HCT116 (cell line): ENCODE results near the gene PCNX1. TPM values are rescaled to one million over a fixed set of nuclear protein-coding genes. Genes with fewer than 3 reads are reported as not detected.

Source experiments
- ATAC-seq: fragments of 200-7000 bp; cut with Tn5 transposase; 2 replicates; pipeline ENCODE4 v1.9.1; 2020; ENCODE audit warnings: mild to moderate bottlenecking, moderate library complexity
- BruUV-seq: library from RNA; stranded (reverse); fragments of 400-500 nt; replicated peaks from 2 replicates; lab custom pipeline; 2021; lab: Mats Ljungman, UMichigan
- CTCF ChIA-PET: fragments of 300-600 bp; sonication (Branson Sonifier 250); formaldehyde crosslinking; loops from one replicate; lab custom pipeline; 2021; ENCODE audit warnings: antibody characterized with exemption; lab: Charles Lee
- POLR2A ChIA-PET: fragments of 300-600, 350-600 bp; sonication (Branson Sonifier 250); formaldehyde crosslinking; loops from one replicate; lab custom pipeline; 2021; ENCODE audit warnings: antibody characterized with exemption; lab: Charles Lee
- RAD21 ChIA-PET, 2 experiments: fragments of 300-600 bp; sonication (Branson Sonifier 250); formaldehyde crosslinking; loops; one replicate each; lab custom pipeline; 2023; ENCODE audit warnings: low total read pairs in 2 of 2; ENCODE audit not compliant: uncharacterized antibody in 2 of 2, unreplicated experiment in 2 of 2, low non-redundant PET in 1 of 2; lab: Charles Lee
- DNase-seq: peaks from one replicate; pipeline ENCODE4 v3.0.0-alpha.2; 2010; ENCODE audit warnings: low read depth, low spot score
- H2AFZ ChIP-seq: fragments of 200-600 bp; shearing (Covaris generic), sonication (generic); 2 replicates; pipeline ENCODE4 v1.6.1; 2017; ENCODE audit warnings: low read depth, mixed run types, mixed read lengths, antibody characterized with exemption, low read length; ENCODE audit not compliant: poor library complexity, severe bottlenecking
- H3K27ac ChIP-seq: 2 replicates; pipeline ENCODE4 v1.5.1; 2012; ENCODE audit warnings: low read depth, low read length
- H3K27me3 ChIP-seq: fragments of 200-600 bp; sonication (generic); 2 replicates; pipeline ENCODE4 v1.6.1; 2016; ENCODE audit warnings: mixed run types, low read length, mixed read lengths; ENCODE audit not compliant: insufficient read depth
- H3K36me3 ChIP-seq, 2 experiments: fragments of 200-500 bp in 1 of 2; fragments of 200-600 bp in 1 of 2; sonication (Bioruptor generic) in 1 of 2; sonication (generic) in 1 of 2; 2 replicates each; pipeline versions ENCODE4 v1.5.1 to v1.6.1; 2014 to 2016; ENCODE audit warnings: low read length in 2 of 2, inconsistent platforms in 1 of 2, mixed read lengths in 1 of 2, mixed run types in 1 of 2; ENCODE audit not compliant: insufficient read depth in 2 of 2, control insufficient read depth in 1 of 2
- H3K4me1 ChIP-seq, 2 experiments: fragments of 200-600 bp in 1 of 2; sonication (generic) in 1 of 2; 2 replicates each; pipeline versions ENCODE4 v1.5.1 to v1.6.1; 2012 to 2017; ENCODE audit warnings: low read length in 2 of 2, inconsistent platforms in 1 of 2, mild to moderate bottlenecking in 1 of 2, mixed read lengths in 1 of 2, mixed run types in 1 of 2, moderate library complexity in 1 of 2; ENCODE audit not compliant: insufficient read depth in 2 of 2, control insufficient read depth in 1 of 2
- H3K4me2 ChIP-seq: fragments of 200-600 bp; sonication (generic); 2 replicates; pipeline ENCODE4 v1.6.1; 2017; ENCODE audit warnings: mixed run types, low read length, mixed read lengths
- H3K4me3 ChIP-seq, 2 experiments: fragments of 200-600 bp in 1 of 2; sonication (generic) in 1 of 2; replicated peaks in 1 of 2; 2 replicates each; pipeline ENCODE4 v1.5.1; 2011 to 2016; ENCODE audit warnings: low read length in 2 of 2, control low read depth in 1 of 2, low read depth in 1 of 2, mild to moderate bottlenecking in 1 of 2, mixed read lengths in 1 of 2, mixed run types in 1 of 2
- H3K79me2 ChIP-seq: fragments of 200-600 bp; sonication (generic); 2 replicates; pipeline ENCODE4 v1.6.1; 2017; ENCODE audit warnings: mild to moderate bottlenecking, mixed run types, low read length, moderate library complexity, mixed read lengths; ENCODE audit not compliant: insufficient read depth
- H3K9ac ChIP-seq: fragments of 200-600 bp; sonication (generic); 2 replicates; pipeline ENCODE4 v1.6.1; 2016; ENCODE audit warnings: low read length, mixed read lengths
- H3K9me2 ChIP-seq: fragments of 200-600 bp; sonication (generic), shearing (Covaris generic); 2 replicates; pipeline ENCODE4 v1.6.1; 2017; ENCODE audit warnings: mixed run types, mild to moderate bottlenecking, moderate library complexity; ENCODE audit not compliant: insufficient read depth
- H3K9me3 ChIP-seq, 2 experiments: fragments of 200-500 bp in 1 of 2; fragments of 200-600 bp in 1 of 2; sonication (Bioruptor generic) in 1 of 2; sonication (generic) in 1 of 2; 2 replicates each; pipeline ENCODE4 v1.6.1; 2014 to 2017; ENCODE audit warnings: low read length in 2 of 2, mixed read lengths in 2 of 2, inconsistent platforms in 1 of 2, low read depth in 1 of 2, mild to moderate bottlenecking in 1 of 2, mixed run types in 1 of 2, moderate library complexity in 1 of 2; ENCODE audit not compliant: control insufficient read depth in 1 of 2, insufficient read depth in 1 of 2
- H4K20me1 ChIP-seq: fragments of 200-600 bp; sonication (generic), shearing (Covaris generic); 2 replicates; pipeline ENCODE4 v1.6.1; 2017; ENCODE audit warnings: mixed run types, mild to moderate bottlenecking, moderate library complexity; ENCODE audit not compliant: insufficient read depth
- CBX3 ChIP-seq: IDR thresholded peaks from 2 replicates; pipeline ENCODE4 v1.6.1; 2012; ENCODE audit warnings: low read depth
- CEBPB ChIP-seq: IDR thresholded peaks from 2 replicates; pipeline ENCODE4 v1.6.1; 2012; ENCODE audit warnings: low read depth
- CTCF ChIP-seq, 3 experiments: fragments of 200-600 bp in 1 of 3; sonication (generic) in 1 of 3; IDR thresholded peaks in 2 of 3; conservative IDR thresholded peaks in 1 of 3; 2 replicates each; pipeline ENCODE4 v1.5.1; 2012 to 2017; ENCODE audit warnings: low read depth in 2 of 3, low read length in 2 of 3, antibody characterized with exemption in 1 of 3, borderline replicate concordance in 1 of 3, control low read depth in 1 of 3, mild to moderate bottlenecking in 1 of 3, mixed read lengths in 1 of 3, mixed run types in 1 of 3, moderate library complexity in 1 of 3; ENCODE audit not compliant: insufficient read depth in 1 of 3
- EGR1 ChIP-seq: IDR thresholded peaks from 2 replicates; pipeline ENCODE4 v1.6.1; 2012; ENCODE audit warnings: low read depth
- ELF1 ChIP-seq: IDR thresholded peaks from 2 replicates; pipeline ENCODE4 v1.6.1; 2012; ENCODE audit warnings: low read depth, borderline replicate concordance
- EZH2 ChIP-seq: fragments of 200-600 bp; sonication (generic); IDR thresholded peaks from 2 replicates; pipeline ENCODE4 v1.6.1; 2017; ENCODE audit warnings: antibody characterized with exemption, mixed run types
- EZH2phosphoT487 ChIP-seq: fragments of 200-600 bp; IDR thresholded peaks from 2 replicates; pipeline ENCODE4 v1.6.1; 2018; ENCODE audit warnings: antibody characterized with exemption, borderline replicate concordance
- FOSL1 ChIP-seq: IDR thresholded peaks from 2 replicates; pipeline ENCODE4 v1.6.1; 2012; ENCODE audit warnings: low read depth
- JUND ChIP-seq: IDR thresholded peaks from 2 replicates; pipeline ENCODE4 v1.6.1; 2012
- MAX ChIP-seq: IDR thresholded peaks from 2 replicates; pipeline ENCODE4 v1.6.1; 2012
- POLR2A ChIP-seq: IDR thresholded peaks from 2 replicates; pipeline ENCODE4 v1.7.0; 2011; ENCODE audit warnings: borderline replicate concordance; ENCODE audit not compliant: insufficient read depth, insufficient read length; ENCODE audit errors: extremely low read depth
- POLR2AphosphoS5 ChIP-seq: IDR thresholded peaks from 2 replicates; pipeline ENCODE4 v1.6.1; 2011; ENCODE audit warnings: mild to moderate bottlenecking, low read depth, low read length, moderate library complexity
- REST ChIP-seq: IDR thresholded peaks from 2 replicates; pipeline ENCODE4 v1.6.1; 2012; ENCODE audit warnings: low read depth
- SP1 ChIP-seq: IDR thresholded peaks from 2 replicates; pipeline ENCODE4 v1.6.1; 2012; ENCODE audit warnings: low read depth
- SRF ChIP-seq: IDR thresholded peaks from 2 replicates; pipeline ENCODE4 v1.6.1; 2012; ENCODE audit warnings: low read depth
- YY1 ChIP-seq: IDR thresholded peaks from 2 replicates; pipeline ENCODE4 v1.6.1; 2011; ENCODE audit warnings: low read length, low read depth, moderate library complexity, mild to moderate bottlenecking; ENCODE audit not compliant: insufficient replicate concordance; ENCODE audit errors: extremely low read depth
- ZBTB33 ChIP-seq: IDR thresholded peaks from 2 replicates; pipeline ENCODE4 v1.6.1; 2011; ENCODE audit warnings: mild to moderate bottlenecking, low read length, moderate library complexity; ENCODE audit not compliant: insufficient replicate concordance; ENCODE audit errors: extremely low read depth
- ZFX ChIP-seq: fragments of 450-650 bp; IDR thresholded peaks from 2 replicates; pipeline ENCODE4 v1.6.1; 2017
- intact Hi-C: fragments of 100-400 bp; cut with micrococcal nuclease; formaldehyde crosslinking; loops from 2 replicates; pipeline ENCODE4 v1.10.0; 2022
- total RNA-seq: library from RNA; stranded (reverse); gene quantifications from one replicate; pipeline ENCODE4 v1.2.1, GENCODE V29; 2021; ENCODE audit not compliant: unreplicated experiment
- TF ChIP-seq, protein P1 (sequence below): IDR thresholded peaks from 2 replicates; pipeline ENCODE4 v1.6.1; 2012

PCNX1 gene
- total RNA-seq, 1 experiment from 2014 or later: 52.2 TPM

DNA sequence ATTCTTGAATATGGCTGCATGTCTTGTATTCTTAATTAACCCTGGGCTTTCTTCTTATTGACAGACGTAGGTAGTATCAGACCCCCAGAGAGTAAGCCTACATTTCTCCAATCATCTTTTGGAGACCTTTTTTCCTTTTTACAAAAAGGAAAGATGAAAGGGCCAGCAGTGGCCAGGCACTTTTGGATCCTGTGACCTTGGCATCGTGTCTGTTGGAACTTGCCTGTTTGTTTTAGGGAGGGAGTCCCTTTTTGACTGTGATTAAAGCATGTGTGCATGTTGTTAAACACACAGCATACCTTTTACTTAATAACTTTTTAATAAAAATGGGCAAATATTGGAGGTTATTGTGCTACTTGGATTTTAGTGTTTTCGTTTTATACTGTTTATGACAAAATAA is 57.2 kb downstream of the PCNX1 start:
- no peak overlapping the region for H3K9ac ChIP-seq
- no peak for TF ChIP-seq SP1
- no peak for TF ChIP-seq POLR2A
- TF ChIP-seq, protein P1, sequence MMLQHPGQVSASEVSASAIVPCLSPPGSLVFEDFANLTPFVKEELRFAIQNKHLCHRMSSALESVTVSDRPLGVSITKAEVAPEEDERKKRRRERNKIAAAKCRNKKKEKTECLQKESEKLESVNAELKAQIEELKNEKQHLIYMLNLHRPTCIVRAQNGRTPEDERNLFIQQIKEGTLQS: no peak
- TF ChIP-seq EZH2phosphoT487: no peak
- no peak for TF ChIP-seq MAX
- TF ChIP-seq ZBTB33: no peak
- no peak for TF ChIP-seq FOSL1
- TF ChIP-seq YY1: no peak
- TF ChIP-seq CEBPB: no peak
- no peak for TF ChIP-seq REST
- no peak for TF ChIP-seq EZH2
- no peak for TF ChIP-seq ZFX
- TF ChIP-seq ELF1: no peak
- no peak for TF ChIP-seq JUND
- no peak for TF ChIP-seq CBX3
- TF ChIP-seq SRF: no peak
- no peak for TF ChIP-seq EGR1
- no peak for TF ChIP-seq CTCF (IDR thresholded peaks at IDR 0.05 in 2 of 3, conservative IDR thresholded peaks at IDR 0.05 in 1 of 3; ENCODE audit: borderline replicate concordance in 1 of 3, insufficient read depth in 1 of 3, low read depth in 2 of 3, low read length in 2 of 3)
- TF ChIP-seq POLR2AphosphoS5: no peak
- TF ChIP-seq, all 23 proteins: peak for 0
- POLR2A ChIA-PET: no interaction called here
- intact Hi-C loops: no loop called here
- Histone ChIP-seq H3K4me3 (no peak overlapping the region), H3K36me3 (no peaks in the 10 kb centered on the region), H3K9me3 (no peaks in the 10 kb centered on the region), H3K27ac (no peak overlapping the region), H2AFZ (no peak overlapping the region), H4K20me1 (no peaks in the 10 kb centered on the region), H3K4me2 (no peak overlapping the region), H3K27me3 (no peaks in the 10 kb centered on the region), H3K4me1 (no peaks in the 10 kb centered on the region), H3K79me2 (peaks cover 17% of the 10 kb centered on the region), H3K9me2 (no peaks in the 10 kb centered on the region)
- ATAC-seq: no peak
- RAD21 ChIA-PET: no interaction called here
- no TSS peak for BruUV-seq
- DNase-seq: no peak
- CTCF ChIA-PET: no interaction called here
